ENCODE data around the gene AP1AR.

The AP1AR gene

GRCh38 chr4:112318239-112319142 is 86.9 kb downstream of the AP1AR start:
- DNase-seq: no peak

Measured in activated effector memory CD4-positive, alpha-beta T cell treated with anti-CD3 and anti-CD28 coated beads, Interleukin-2, amount 50 U/mL, for 16 hours (primary cell).